GM12873 (cell line): ENCODE data around the gene RPL39L.

Experiments used
- TF ChIP-seq, protein P1 (sequence below): IDR thresholded peaks from 2 replicates; pipeline ENCODE4 v1.5.1; 2012; ENCODE audit warnings: low read depth, mild to moderate bottlenecking, moderate library complexity, low read length, control low read depth; ENCODE audit not compliant: insufficient read depth; ENCODE audit errors: missing control alignments

RPL39L gene

GRCh38 chr3:187103251-187103650 is 36.0 kb downstream of the RPL39L start:
- TF ChIP-seq, protein P1, sequence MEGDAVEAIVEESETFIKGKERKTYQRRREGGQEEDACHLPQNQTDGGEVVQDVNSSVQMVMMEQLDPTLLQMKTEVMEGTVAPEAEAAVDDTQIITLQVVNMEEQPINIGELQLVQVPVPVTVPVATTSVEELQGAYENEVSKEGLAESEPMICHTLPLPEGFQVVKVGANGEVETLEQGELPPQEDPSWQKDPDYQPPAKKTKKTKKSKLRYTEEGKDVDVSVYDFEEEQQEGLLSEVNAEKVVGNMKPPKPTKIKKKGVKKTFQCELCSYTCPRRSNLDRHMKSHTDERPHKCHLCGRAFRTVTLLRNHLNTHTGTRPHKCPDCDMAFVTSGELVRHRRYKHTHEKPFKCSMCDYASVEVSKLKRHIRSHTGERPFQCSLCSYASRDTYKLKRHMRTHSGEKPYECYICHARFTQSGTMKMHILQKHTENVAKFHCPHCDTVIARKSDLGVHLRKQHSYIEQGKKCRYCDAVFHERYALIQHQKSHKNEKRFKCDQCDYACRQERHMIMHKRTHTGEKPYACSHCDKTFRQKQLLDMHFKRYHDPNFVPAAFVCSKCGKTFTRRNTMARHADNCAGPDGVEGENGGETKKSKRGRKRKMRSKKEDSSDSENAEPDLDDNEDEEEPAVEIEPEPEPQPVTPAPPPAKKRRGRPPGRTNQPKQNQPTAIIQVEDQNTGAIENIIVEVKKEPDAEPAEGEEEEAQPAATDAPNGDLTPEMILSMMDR, result no peak

- TF ChIP-seq, protein P1, result no peak
Measured at GRCh38 chr3:187102073-187102634, 37.1 kb downstream of the RPL39L start.

DNA sequence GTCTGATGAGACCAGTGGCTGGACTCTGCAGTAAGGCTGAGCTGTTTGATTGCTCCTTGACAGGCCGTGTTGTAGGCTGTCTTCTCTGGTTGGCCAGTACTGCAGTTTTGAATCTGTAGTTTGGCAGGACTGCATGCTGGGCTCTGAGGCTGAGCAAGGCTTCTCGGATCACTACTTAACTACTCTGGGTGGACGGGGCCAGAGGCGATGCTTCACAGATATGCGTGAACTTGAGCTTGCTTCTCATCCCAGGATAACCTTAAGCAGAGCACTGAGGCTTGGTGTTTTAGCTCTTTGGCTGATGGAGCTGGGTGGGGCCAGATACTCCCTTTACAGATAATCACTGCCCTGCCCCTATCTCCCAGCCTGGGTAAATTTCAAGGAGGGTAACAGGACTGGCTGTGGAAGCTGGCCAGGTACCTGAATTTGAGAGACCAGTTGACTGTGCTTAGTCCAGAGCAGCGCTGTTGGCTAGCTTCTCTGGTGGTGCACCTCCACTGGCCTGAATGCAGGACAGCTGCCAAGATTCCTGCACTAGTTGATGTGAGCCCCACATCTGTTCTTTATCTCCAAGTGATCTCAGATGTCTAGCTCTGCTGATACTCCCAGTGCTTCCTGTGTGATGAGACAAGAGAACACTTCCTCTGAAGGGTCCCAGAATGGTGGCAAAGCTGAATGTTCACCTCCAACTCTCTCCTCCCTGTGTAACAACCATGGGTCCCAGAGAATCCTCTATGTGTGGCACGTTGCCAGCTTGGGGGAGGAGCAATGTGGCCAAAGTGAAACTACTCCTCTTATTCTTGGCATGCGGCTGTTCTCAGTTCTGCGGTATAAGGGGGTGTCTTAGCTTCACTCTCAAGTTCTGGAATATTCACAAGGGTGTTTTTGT is 37.9 kb downstream of the RPL39L start:
- TF ChIP-seq, protein P1, result no peak

GRCh38 chr3:187098923-187099512 is 40.3 kb downstream of the RPL39L start:
- TF ChIP-seq, protein P1, result no peak

- TF ChIP-seq, protein P1, result no peak
Measured at GRCh38 chr3:187093320-187093719, 46.0 kb downstream of the RPL39L start.

DNA sequence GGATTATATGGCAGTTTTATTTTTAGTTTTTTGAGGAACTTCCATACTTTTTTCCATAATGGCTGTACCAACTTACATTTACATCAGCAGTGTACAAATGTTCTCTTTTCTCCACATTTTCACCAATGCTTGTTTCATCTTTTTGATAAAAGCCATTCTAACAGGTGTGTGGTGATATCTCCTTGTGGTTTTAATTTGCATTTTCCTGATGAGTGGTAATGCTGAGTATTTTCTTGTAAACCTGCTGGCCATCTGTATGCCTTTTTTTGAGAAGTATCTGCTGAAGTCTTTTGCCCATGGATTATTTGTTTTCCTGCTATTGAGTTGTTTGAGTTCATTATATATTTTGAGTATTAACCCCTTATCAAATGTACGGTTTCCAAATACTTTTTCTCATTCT is 50.6 kb downstream of the RPL39L start:
- TF ChIP-seq, protein P1, result no peak

- TF ChIP-seq, protein P1, result no peak
Measured at GRCh38 chr3:187086831-187087230, 52.5 kb downstream of the RPL39L start.
